ENCODE measurements around the gene CANT1.

DNA sequence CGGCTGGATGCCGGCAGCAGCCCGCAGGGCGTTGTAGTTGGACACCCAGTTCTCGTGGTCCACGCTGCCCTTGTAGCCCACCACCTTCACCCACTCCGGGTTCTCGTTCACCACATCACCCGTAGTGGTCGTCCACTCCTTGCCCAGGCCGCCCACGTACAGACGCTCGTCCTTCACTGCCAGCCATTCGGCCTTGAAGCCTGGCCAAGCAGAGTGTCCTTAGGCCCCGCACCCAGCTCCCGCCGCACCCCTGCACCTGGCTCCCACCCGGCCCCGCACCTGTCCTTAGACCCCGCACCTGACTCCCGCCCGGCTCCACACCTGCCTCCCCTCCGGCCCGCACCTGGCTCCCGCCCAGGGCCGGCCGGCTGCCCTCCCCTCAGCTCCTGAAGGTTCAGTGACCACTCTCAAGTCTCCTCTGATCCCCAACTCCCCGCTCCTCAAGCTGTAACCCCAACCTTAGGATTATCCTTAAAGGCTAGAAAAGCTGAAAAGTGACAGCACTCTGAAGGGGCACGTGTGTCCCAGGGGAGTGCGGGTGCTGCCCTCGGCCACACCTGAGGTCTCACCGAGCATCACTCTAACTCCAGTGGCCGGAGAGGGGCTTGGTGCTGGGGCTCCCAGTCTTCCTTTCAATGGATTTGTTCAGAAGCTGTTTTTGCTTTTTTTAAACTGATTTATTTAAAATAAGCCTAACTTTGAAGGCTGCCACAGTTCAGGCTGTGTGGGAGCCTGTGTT lies 14.4 kb downstream of the CANT1 start:
- TF ChIP-seq CTCF (conservative IDR thresholded peaks at IDR 0.05; ENCODE audit: low read depth, low read length) (no peak), EZH2 (IDR thresholded peaks at IDR 0.05; ENCODE audit: borderline replicate concordance, low read depth, low read length, poor library complexity, severe bottlenecking) (no peak)
